Activated naive CD4-positive, alpha-beta T cell treated with Interleukin-2 at 50 U/mL for 16 hours (primary cell): ENCODE measurements around the gene IVNS1ABP.

ENCODE experiments used
- DNase-seq: peaks from one replicate; pipeline ENCODE4 v3.0.0-alpha.2; 2020

IVNS1ABP gene

DNA sequence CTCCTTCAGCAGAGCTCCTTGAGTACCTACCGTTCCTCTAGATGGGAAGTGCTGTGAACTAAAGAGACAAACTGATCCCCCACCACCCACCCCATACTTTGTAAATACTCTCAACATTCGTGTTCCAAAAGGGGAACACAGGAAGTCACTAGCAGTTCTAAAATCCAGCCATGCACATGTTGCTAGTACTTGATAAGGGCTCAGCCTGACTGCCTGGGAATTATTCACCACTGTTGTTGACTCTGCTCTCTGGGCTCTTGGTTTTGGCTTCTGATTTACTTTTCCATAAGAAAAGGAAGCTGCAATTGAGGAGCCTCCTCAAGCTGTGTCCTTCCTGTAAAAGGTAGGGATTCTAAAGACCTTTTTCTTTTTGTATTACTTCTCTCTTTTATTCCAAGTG is 67.5 kb downstream of the IVNS1ABP start:
- no peak for DNase-seq
